Esophagus muscularis mucosa (tissue), 4 donors: Measurements from ENCODE around the gene SLC20A1.

Experiments
- CTCF ChIP-seq, 3 experiments: fragments of 200-600 bp in 2 of 3; fragments of 450-650 bp in 1 of 3; sonication (generic) in 2 of 3; IDR thresholded peaks; one replicate each; pipeline ENCODE4 v1.5.1; 2017 to 2019; ENCODE audit warnings: antibody characterized with exemption in 3 of 3, mild to moderate bottlenecking in 2 of 3, moderate library complexity in 1 of 3
- EP300 ChIP-seq: sonication (generic); formaldehyde crosslinking; IDR thresholded peaks from one replicate; pipeline ENCODE4 v1.6.1; 2017; ENCODE audit warnings: antibody characterized with exemption
- POLR2A ChIP-seq: fragments of 450-650 bp; IDR thresholded peaks from one replicate; pipeline ENCODE4 v1.6.1; 2017; ENCODE audit warnings: antibody characterized with exemption, moderate library complexity, mild to moderate bottlenecking, low read depth

- TF ChIP-seq POLR2A: no peak
- no peak for TF ChIP-seq EP300
- TF ChIP-seq CTCF (IDR thresholded peaks at IDR 0.05): no peak
Measured at GRCh38 chr2:112600634-112601033, 45.1 kb upstream of the SLC20A1 start.
